HepG2 (cell line): ENCODE data around the gene SLC35F4. TPM values are rescaled to one million over a fixed set of nuclear protein-coding genes. Genes with fewer than 3 reads are reported as not detected.

Experiments
- ATAC-seq: fragments of 200-7000 bp; cut with Tn5 transposase; 3 replicates; pipeline ENCODE4 v1.9.1; 2020; ENCODE audit warnings: mild to moderate bottlenecking, moderate library complexity
- BruUV-seq: library from RNA; stranded (reverse); fragments of 400-500 nt; replicated peaks from 2 replicates; lab custom pipeline; 2021; lab: Mats Ljungman, UMichigan
- CTCF ChIA-PET: fragments of 300-600 bp; formaldehyde crosslinking; extraction: SDS; loops from one replicate; lab custom pipeline; 2021; ENCODE audit warnings: low total read pairs, inconsistent platforms, low intra/inter-chr PET ratio; lab: Yijun Ruan, JAX
- POLR2A ChIA-PET: fragments of 350-600 bp; sonication (Branson Sonifier 250); formaldehyde crosslinking; loops from one replicate; lab custom pipeline; 2020; ENCODE audit warnings: antibody characterized with exemption, inconsistent platforms; lab: Yijun Ruan, JAX
- DNase-seq: peaks from one replicate; pipeline ENCODE4 v3.0.0-alpha.2; 2015; ENCODE audit warnings: low spot score
- FAIRE-seq: peaks from 3 replicates; lab custom pipeline; 2011; peaks lifted over from hg19 to GRCh38; lab: Jason Lieb, UNC
- H2AFZ ChIP-seq: one replicate; pipeline ENCODE4 v1.6.1; 2011; ENCODE audit warnings: low read length, inconsistent platforms
- H3K27ac ChIP-seq: fragments of 300-600 bp; 3 replicates; pipeline ENCODE4 v1.8.0; 2011; ENCODE audit warnings: mixed run types, mild to moderate bottlenecking, mixed read lengths, low read length, inconsistent platforms; ENCODE audit not compliant: insufficient read depth; ENCODE audit errors: extremely low read length
- H3K27me3 ChIP-seq, 2 experiments: fragments of 200-600 bp in 1 of 2; 2 replicates in 1 of 2; 3 replicates in 1 of 2; pipeline versions ENCODE4 v1.6.0 to v1.8.0; 2011; ENCODE audit warnings: low read length in 2 of 2, mild to moderate bottlenecking in 2 of 2, moderate library complexity in 2 of 2, inconsistent platforms in 1 of 2; ENCODE audit not compliant: insufficient read depth in 2 of 2, control insufficient read depth in 1 of 2
- H3K36me3 ChIP-seq, 2 experiments: fragments of 200-600 bp in 1 of 2; replicated peaks in 1 of 2; 2 replicates in 1 of 2; 3 replicates in 1 of 2; pipeline versions ENCODE4 v1.5.1 to v1.8.0; 2011; ENCODE audit warnings: low read length in 2 of 2, inconsistent platforms in 1 of 2; ENCODE audit not compliant: insufficient read depth in 2 of 2, control insufficient read depth in 1 of 2
- H3K4me1 ChIP-seq: 2 replicates; pipeline ENCODE4 v1.5.1; 2012; ENCODE audit warnings: low read length, inconsistent platforms; ENCODE audit not compliant: insufficient read depth
- H3K4me2 ChIP-seq: 2 replicates; pipeline ENCODE4 v1.6.0; 2011; ENCODE audit warnings: low read depth, low read length, inconsistent platforms
- H3K4me3 ChIP-seq, 3 experiments: fragments of 200-600 bp in 1 of 3; sonication (generic), shearing (Covaris generic) in 1 of 3; replicated peaks in 1 of 3; 2 replicates each; pipeline ENCODE4 v1.5.1; 2011 to 2016; ENCODE audit warnings: low read length in 3 of 3, inconsistent platforms in 2 of 3, low read depth in 2 of 3, mild to moderate bottlenecking in 2 of 3, control low read depth in 1 of 3, mixed read lengths in 1 of 3; ENCODE audit not compliant: insufficient read depth in 1 of 3
- H3K79me2 ChIP-seq: one replicate; pipeline ENCODE4 v1.6.1; 2011; ENCODE audit warnings: low read length, inconsistent platforms; ENCODE audit not compliant: insufficient read depth
- H3K9ac ChIP-seq: 2 replicates; pipeline ENCODE4 v1.6.0; 2011; ENCODE audit warnings: mild to moderate bottlenecking, low read depth, low read length, inconsistent platforms; ENCODE audit not compliant: insufficient read depth
- H3K9me3 ChIP-seq: 2 replicates; pipeline ENCODE4 v1.5.1; 2012; ENCODE audit warnings: mild to moderate bottlenecking, low read length
- H4K20me1 ChIP-seq: 2 replicates; pipeline ENCODE4 v1.6.0; 2011; ENCODE audit warnings: inconsistent platforms, mild to moderate bottlenecking, low read length, moderate library complexity; ENCODE audit not compliant: insufficient read depth
- HMG20A ChIP-seq: IDR thresholded peaks from 2 replicates; pipeline ENCODE4 v1.6.1; 2016; ENCODE audit warnings: borderline replicate concordance
- IKZF1 ChIP-seq: fragments of 450-650 bp; IDR thresholded peaks from 2 replicates; pipeline ENCODE4 v1.7.1; 2016
- RBFOX2 ChIP-seq: fragments of 200-400 bp; formaldehyde crosslinking; IDR thresholded peaks from 2 replicates; pipeline ENCODE4 v1.6.1; 2017; ENCODE audit warnings: low read depth, mild to moderate bottlenecking, low read length
- SUZ12 ChIP-seq: fragments of 150-350 bp; IDR thresholded peaks from 2 replicates; pipeline ENCODE4 v1.6.1; 2014; ENCODE audit warnings: low read depth, low read length
- ZNF292 ChIP-seq: sonication (generic); formaldehyde crosslinking; IDR thresholded peaks from 2 replicates; pipeline ENCODE4 v1.8.1; 2022; ENCODE audit warnings: mild to moderate bottlenecking, low read depth, missing genetic modification reagents, borderline replicate concordance
- ZNF678 ChIP-seq: sonication (generic); formaldehyde crosslinking; IDR thresholded peaks from 2 replicates; pipeline ENCODE4 v1.4.0; 2020; ENCODE audit warnings: mild to moderate bottlenecking, missing genetic modification reagents
- ZNF7 ChIP-seq: IDR thresholded peaks from 2 replicates; pipeline ENCODE4 v1.6.1; 2016; ENCODE audit warnings: missing biosample characterization, missing genetic modification reagents
- WGBS: methylation state at CpG from one replicate; pipeline ENCODE4 v1.1.6; 2017; ENCODE audit warnings: low lambda C conversion rate; 5-methylcytosine and 5-hydroxymethylcytosine counted together
- in situ Hi-C: cut with HindIII; loops from 2 replicates; pipeline ENCODE4 v1.10.0; 2017; ENCODE audit warnings: low pct_unique_long_range_greater_than_20kb; ENCODE audit not compliant: extremely low pct_ligation_motif_present
- intact Hi-C: fragments of 100-400 bp; cut with micrococcal nuclease; formaldehyde crosslinking; loops from one replicate; pipeline ENCODE4 v1.10.0; 2022; ENCODE audit not compliant: unreplicated experiment
- polyA plus RNA-seq, 8 experiments: library from polyadenylated mRNA; depleted of rRNA in 3 of 8; stranded (reverse) in 7 of 8; unstranded in 1 of 8; fragments of >200 nt; fragmentation: Illumina TruSeq in 4 of 8; extraction: Trizol in 4 of 8; gene quantifications; 2 replicates each; pipeline versions ENCODE4 v1.2.1 to v1.2.3, GENCODE V29; 2011 to 2016; ENCODE audit warnings: low read depth in 4 of 8, missing spikeins in 1 of 8, mixed read lengths in 1 of 8; ENCODE audit not compliant: insufficient read depth in 1 of 8
- total RNA-seq, 5 experiments: library from RNA; depleted of rRNA; stranded (reverse); fragments of >200 nt; fragmentation: Illumina TruSeq; extraction: Trizol; gene quantifications; 2 replicates each; pipeline ENCODE4 v1.2.3, GENCODE V29; 2016; ENCODE audit warnings: low read depth in 1 of 5
- TF ChIP-seq, protein P1 (sequence below), 2 experiments: sonication (generic) in 1 of 2; formaldehyde crosslinking in 1 of 2; IDR thresholded peaks; 2 replicates each; pipeline versions ENCODE4 v1.4.0 to v1.6.1; 2018 to 2020; ENCODE audit warnings: missing genetic modification reagents in 2 of 2, borderline replicate concordance in 1 of 2, low read depth in 1 of 2, mild to moderate bottlenecking in 1 of 2, missing biosample characterization in 1 of 2
- TF ChIP-seq, protein P2 (sequence below): sonication (generic); formaldehyde crosslinking; IDR thresholded peaks from 2 replicates; pipeline ENCODE4 v1.4.0; 2020; ENCODE audit warnings: missing genetic modification reagents

The SLC35F4 gene
- total and polyA plus RNA-seq, 2 of the 13 experiments (the other 11 are each of a cell fraction or from before 2014, with no cell fraction given) = not detected

DNA sequence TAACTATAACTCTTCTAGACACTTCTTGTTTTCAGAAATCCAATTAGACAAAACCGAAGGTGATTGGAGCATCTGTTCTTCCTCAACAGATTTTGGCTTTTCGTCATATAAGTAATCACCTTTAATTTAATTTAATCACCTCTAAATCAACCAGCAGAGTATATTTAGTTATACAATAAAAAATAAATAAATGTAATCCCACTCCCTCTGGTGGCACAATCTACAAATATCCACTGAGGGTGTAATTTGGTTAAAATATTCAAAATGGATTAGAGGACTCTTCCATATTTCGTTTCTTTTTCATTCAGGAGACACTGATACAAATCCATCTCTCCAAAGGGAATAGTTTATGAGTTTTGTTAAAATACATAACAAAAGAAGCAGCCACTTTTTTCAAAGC, 18.3 kb upstream of the SLC35F4 start:
- no peak for TF ChIP-seq ZNF7 (CRISPR knock-in tag)
- TF ChIP-seq, protein P1, sequence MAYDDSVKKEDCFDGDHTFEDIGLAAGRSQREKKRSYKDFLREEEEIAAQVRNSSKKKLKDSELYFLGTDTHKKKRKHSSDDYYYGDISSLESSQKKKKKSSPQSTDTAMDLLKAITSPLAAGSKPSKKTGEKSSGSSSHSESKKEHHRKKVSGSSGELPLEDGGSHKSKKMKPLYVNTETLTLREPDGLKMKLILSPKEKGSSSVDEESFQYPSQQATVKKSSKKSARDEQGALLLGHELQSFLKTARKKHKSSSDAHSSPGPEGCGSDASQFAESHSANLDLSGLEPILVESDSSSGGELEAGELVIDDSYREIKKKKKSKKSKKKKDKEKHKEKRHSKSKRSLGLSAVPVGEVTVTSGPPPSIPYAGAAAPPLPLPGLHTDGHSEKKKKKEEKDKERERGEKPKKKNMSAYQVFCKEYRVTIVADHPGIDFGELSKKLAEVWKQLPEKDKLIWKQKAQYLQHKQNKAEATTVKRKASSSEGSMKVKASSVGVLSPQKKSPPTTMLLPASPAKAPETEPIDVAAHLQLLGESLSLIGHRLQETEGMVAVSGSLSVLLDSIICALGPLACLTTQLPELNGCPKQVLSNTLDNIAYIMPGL (CRISPR knock-in tag; IDR thresholded peaks at IDR 0.05; ENCODE audit: borderline replicate concordance in 1 of 2, low read depth in 1 of 2) = no peak
- POLR2A ChIA-PET = no interaction called here
- FAIRE-seq = no peak

DNA sequence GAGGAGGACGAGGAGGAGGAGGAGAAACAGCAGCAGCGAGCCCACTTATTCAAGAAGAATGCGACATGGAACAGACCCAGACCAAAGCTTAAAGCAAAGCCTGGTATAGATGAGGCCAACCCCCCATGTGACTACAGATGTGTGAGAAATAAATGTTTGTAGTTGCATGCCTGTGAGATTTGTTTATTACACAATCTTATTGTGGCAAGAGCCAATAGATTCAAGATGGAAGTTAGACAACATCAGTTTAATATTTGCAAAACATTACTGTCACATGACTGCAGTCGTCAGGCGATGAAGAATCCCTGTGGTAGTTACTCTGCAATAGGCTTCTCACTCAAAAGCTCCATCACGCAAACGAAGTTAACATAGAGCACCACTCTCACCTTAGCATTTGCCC, 17.2 kb upstream of the SLC35F4 start:
- Histone ChIP-seq H3K9me3 (no peaks in the 10 kb centered on the region), H3K4me3 (no peak overlapping the region), H3K27ac (no peak overlapping the region), H3K4me2 (no peak overlapping the region), H4K20me1 (no peaks in the 10 kb centered on the region), H3K27me3 (no peaks in the 10 kb centered on the region), H3K36me3 (no peaks in the 10 kb centered on the region), H3K79me2 (no peaks in the 10 kb centered on the region), H3K4me1 (no peaks in the 10 kb centered on the region), H2AFZ (no peak overlapping the region), H3K9ac (no peak overlapping the region)
- ChIA-PET CTCF (no interaction called here), POLR2A (no interaction called here)
- DNase-seq (no peak), ATAC-seq (no peak), FAIRE-seq (no peak)
- in situ Hi-C loops = no loop called here
- intact Hi-C loops = no loop called here
- 17% methylated on average over 7 of the region's 7 CpGs for WGBS
- no TSS peak for BruUV-seq
- TF ChIP-seq SUZ12 (no peak), ZNF678 (CRISPR knock-in tag) (no peak), HMG20A (CRISPR knock-in tag) (no peak), ZNF292 (CRISPR knock-in tag) (no peak), RBFOX2 (no peak), IKZF1 (no peak)
- TF ChIP-seq, protein P2, sequence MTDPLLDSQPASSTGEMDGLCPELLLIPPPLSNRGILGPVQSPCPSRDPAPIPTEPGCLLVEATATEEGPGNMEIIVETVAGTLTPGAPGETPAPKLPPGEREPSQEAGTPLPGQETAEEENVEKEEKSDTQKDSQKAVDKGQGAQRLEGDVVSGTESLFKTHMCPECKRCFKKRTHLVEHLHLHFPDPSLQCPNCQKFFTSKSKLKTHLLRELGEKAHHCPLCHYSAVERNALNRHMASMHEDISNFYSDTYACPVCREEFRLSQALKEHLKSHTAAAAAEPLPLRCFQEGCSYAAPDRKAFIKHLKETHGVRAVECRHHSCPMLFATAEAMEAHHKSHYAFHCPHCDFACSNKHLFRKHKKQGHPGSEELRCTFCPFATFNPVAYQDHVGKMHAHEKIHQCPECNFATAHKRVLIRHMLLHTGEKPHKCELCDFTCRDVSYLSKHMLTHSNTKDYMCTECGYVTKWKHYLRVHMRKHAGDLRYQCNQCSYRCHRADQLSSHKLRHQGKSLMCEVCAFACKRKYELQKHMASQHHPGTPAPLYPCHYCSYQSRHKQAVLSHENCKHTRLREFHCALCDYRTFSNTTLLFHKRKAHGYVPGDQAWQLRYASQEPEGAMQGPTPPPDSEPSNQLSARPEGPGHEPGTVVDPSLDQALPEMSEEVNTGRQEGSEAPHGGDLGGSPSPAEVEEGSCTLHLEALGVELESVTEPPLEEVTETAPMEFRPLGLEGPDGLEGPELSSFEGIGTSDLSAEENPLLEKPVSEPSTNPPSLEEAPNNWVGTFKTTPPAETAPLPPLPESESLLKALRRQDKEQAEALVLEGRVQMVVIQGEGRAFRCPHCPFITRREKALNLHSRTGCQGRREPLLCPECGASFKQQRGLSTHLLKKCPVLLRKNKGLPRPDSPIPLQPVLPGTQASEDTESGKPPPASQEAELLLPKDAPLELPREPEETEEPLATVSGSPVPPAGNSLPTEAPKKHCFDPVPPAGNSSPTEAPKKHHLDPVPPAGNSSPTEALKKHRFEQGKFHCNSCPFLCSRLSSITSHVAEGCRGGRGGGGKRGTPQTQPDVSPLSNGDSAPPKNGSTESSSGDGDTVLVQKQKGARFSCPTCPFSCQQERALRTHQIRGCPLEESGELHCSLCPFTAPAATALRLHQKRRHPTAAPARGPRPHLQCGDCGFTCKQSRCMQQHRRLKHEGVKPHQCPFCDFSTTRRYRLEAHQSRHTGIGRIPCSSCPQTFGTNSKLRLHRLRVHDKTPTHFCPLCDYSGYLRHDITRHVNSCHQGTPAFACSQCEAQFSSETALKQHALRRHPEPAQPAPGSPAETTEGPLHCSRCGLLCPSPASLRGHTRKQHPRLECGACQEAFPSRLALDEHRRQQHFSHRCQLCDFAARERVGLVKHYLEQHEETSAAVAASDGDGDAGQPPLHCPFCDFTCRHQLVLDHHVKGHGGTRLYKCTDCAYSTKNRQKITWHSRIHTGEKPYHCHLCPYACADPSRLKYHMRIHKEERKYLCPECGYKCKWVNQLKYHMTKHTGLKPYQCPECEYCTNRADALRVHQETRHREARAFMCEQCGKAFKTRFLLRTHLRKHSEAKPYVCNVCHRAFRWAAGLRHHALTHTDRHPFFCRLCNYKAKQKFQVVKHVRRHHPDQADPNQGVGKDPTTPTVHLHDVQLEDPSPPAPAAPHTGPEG (CRISPR knock-in tag) = no peak

More for the DNA sequence above, 18.3 kb upstream of the SLC35F4 start:
- H3K4me1 ChIP-seq = no peaks in the 10 kb centered on the region
- CTCF ChIA-PET = no interaction called here
- H3K27me3 ChIP-seq = no peaks in the 10 kb centered on the region
- in situ Hi-C loops (no loop called here), intact Hi-C loops (no loop called here)
- no peak overlapping the region for H3K9ac ChIP-seq
- WGBS = under 1% methylated on average over 3 of the region's 3 CpGs
- H3K27ac ChIP-seq = no peak overlapping the region
- DNase-seq (no peak), ATAC-seq (no peak)
- H3K4me2 ChIP-seq = no peak overlapping the region
- no peak overlapping the region for H3K4me3 ChIP-seq
- no peaks in the 10 kb centered on the region for H3K36me3 ChIP-seq
- no peaks in the 10 kb centered on the region for H4K20me1 ChIP-seq
- H3K79me2 ChIP-seq = no peaks in the 10 kb centered on the region
- BruUV-seq = no TSS peak
- no peak overlapping the region for H2AFZ ChIP-seq
- no peaks in the 10 kb centered on the region for H3K9me3 ChIP-seq
